Keratinocyte (primary cell): ENCODE data around the gene EPHB4. TPM values are rescaled to one million over a fixed set of nuclear protein-coding genes. Genes with fewer than 3 reads are reported as not detected.

Experiments used
- DNase-seq: peaks from one replicate; pipeline ENCODE4 v3.0.0-alpha.2; 2011; ENCODE audit warnings: low read depth, missing footprints, low spot score
- FAIRE-seq: peaks from 2 replicates; lab custom pipeline; 2011; peaks lifted over from hg19 to GRCh38; lab: Jason Lieb, UNC
- H2AFZ ChIP-seq: 2 replicates; pipeline ENCODE4 v1.6.0; 2012; ENCODE audit warnings: low read length, control low read depth, inconsistent platforms; ENCODE audit not compliant: control insufficient read depth
- H3K27ac ChIP-seq: 2 replicates; pipeline ENCODE4 v1.5.1; 2011; ENCODE audit warnings: low read length; ENCODE audit not compliant: control insufficient read depth, insufficient read depth
- H3K27me3 ChIP-seq: 3 replicates; pipeline ENCODE4 v1.6.0; 2011; ENCODE audit warnings: low read length; ENCODE audit not compliant: control insufficient read depth, insufficient read depth; ENCODE audit errors: extremely low read depth
- H3K36me3 ChIP-seq, 2 experiments: 2 replicates in 1 of 2; 3 replicates in 1 of 2; pipeline ENCODE4 v1.5.1; 2011; ENCODE audit warnings: low read length in 2 of 2, mild to moderate bottlenecking in 1 of 2; ENCODE audit not compliant: control insufficient read depth in 2 of 2, insufficient read depth in 2 of 2; ENCODE audit errors: extremely low read depth in 1 of 2
- H3K4me1 ChIP-seq: 3 replicates; pipeline ENCODE4 v1.5.1; 2011; ENCODE audit warnings: low read length; ENCODE audit not compliant: control insufficient read depth, insufficient read depth; ENCODE audit errors: extremely low read depth
- H3K4me2 ChIP-seq: 3 replicates; pipeline ENCODE4 v1.6.0; 2011; ENCODE audit warnings: low read depth, low read length; ENCODE audit not compliant: control insufficient read depth, insufficient read depth; ENCODE audit errors: extremely low read depth
- H3K4me3 ChIP-seq, 3 experiments: fragments of 200-600 bp in 1 of 3; sonication (generic) in 1 of 3; 2 replicates in 2 of 3; 3 replicates in 1 of 3; pipeline ENCODE4 v1.5.1; 2011 to 2016; ENCODE audit warnings: low read length in 3 of 3, mild to moderate bottlenecking in 3 of 3, control low read depth in 2 of 3, inconsistent platforms in 1 of 3, low read depth in 1 of 3, mixed read lengths in 1 of 3, mixed run types in 1 of 3, moderate library complexity in 1 of 3; ENCODE audit not compliant: control insufficient read depth in 2 of 3, insufficient read depth in 2 of 3; ENCODE audit errors: extremely low read depth in 1 of 3
- H3K79me2 ChIP-seq: 2 replicates; pipeline ENCODE4 v1.6.0; 2012; ENCODE audit warnings: low read length; ENCODE audit not compliant: control insufficient read depth, insufficient read depth
- H3K9ac ChIP-seq: 3 replicates; pipeline ENCODE4 v1.6.0; 2011; ENCODE audit warnings: low read length; ENCODE audit not compliant: control insufficient read depth, insufficient read depth; ENCODE audit errors: extremely low read depth
- H3K9me1 ChIP-seq: 3 replicates; pipeline ENCODE4 v1.6.0; 2011; ENCODE audit warnings: low read length; ENCODE audit not compliant: control insufficient read depth, insufficient read depth; ENCODE audit errors: extremely low read depth
- H3K9me3 ChIP-seq: 2 replicates; pipeline ENCODE4 v1.5.1; 2012; ENCODE audit warnings: low read depth, low read length; ENCODE audit not compliant: control insufficient read depth
- H4K20me1 ChIP-seq: 3 replicates; pipeline ENCODE4 v1.6.0; 2011; ENCODE audit warnings: low read length; ENCODE audit not compliant: control insufficient read depth, insufficient read depth; ENCODE audit errors: extremely low read depth
- EZH2 ChIP-seq: IDR thresholded peaks from one replicate; pipeline ENCODE4 v1.6.1; 2012; ENCODE audit warnings: inconsistent platforms, mild to moderate bottlenecking, low read length, moderate library complexity
- dilution Hi-C: fragments of 300-500 bp; cut with MboI; formaldehyde crosslinking; loops from one replicate; pipeline ENCODE4 v1.7.0; 2020; ENCODE audit warnings: low sequenced_read_pairs; ENCODE audit not compliant: extremely low pct_ligation_motif_present
- polyA plus RNA-seq, 5 experiments: library from polyadenylated mRNA; depleted of rRNA in 3 of 5; stranded (reverse) in 3 of 5; stranded (forward) in 1 of 5; unstranded in 1 of 5; fragments of >200 nt; gene quantifications; 1 replicate in 1 of 5; 2 replicates in 3 of 5; 3 replicates in 1 of 5; pipeline versions ENCODE4 v1.2.1 to v1.2.3, GENCODE V29; 2011 to 2012; ENCODE audit warnings: missing spikeins in 2 of 5, low read depth in 1 of 5, low replicate concordance in 1 of 5
- TF ChIP-seq, protein P1 (sequence below), 3 experiments: IDR thresholded peaks in 1 of 3; conservative IDR thresholded peaks in 1 of 3; optimal IDR thresholded peaks in 1 of 3; 2 replicates in 2 of 3; 3 replicates in 1 of 3; pipeline versions ENCODE3 to v1.5.1; 2011; ENCODE audit warnings: low read length in 3 of 3, mild to moderate bottlenecking in 3 of 3, moderate library complexity in 2 of 3, control low read depth in 1 of 3, inconsistent platforms in 1 of 3; ENCODE audit not compliant: insufficient read depth in 2 of 3; ENCODE audit errors: extremely low read depth in 1 of 3

Gene EPHB4
- polyA plus RNA-seq, 1 donor (not counting 4 experiments of a cell fraction or from before 2014, with no cell fraction given), result 61.4 TPM

DNA sequence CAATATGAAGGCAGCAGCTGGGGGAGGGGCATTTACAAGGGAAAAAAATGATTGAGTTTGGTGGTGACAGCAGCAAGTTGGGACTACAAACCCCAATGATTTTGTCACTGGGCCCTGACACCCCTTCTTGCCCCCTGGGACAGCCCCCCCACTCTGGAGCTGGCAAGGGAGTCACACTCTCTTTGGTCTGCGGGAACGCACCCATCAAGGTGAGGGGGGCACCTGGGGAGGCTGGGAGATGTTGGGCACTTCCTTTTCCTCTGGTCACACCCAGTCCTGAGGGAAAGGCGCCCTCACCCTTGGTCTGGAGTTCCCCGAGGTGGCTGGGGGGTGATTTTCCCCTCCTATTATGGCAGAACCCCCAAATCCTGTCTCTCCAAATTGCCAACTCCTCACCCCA, 24.4 kb downstream of the EPHB4 start:
- no peak for TF ChIP-seq EZH2
- TF ChIP-seq, protein P1, sequence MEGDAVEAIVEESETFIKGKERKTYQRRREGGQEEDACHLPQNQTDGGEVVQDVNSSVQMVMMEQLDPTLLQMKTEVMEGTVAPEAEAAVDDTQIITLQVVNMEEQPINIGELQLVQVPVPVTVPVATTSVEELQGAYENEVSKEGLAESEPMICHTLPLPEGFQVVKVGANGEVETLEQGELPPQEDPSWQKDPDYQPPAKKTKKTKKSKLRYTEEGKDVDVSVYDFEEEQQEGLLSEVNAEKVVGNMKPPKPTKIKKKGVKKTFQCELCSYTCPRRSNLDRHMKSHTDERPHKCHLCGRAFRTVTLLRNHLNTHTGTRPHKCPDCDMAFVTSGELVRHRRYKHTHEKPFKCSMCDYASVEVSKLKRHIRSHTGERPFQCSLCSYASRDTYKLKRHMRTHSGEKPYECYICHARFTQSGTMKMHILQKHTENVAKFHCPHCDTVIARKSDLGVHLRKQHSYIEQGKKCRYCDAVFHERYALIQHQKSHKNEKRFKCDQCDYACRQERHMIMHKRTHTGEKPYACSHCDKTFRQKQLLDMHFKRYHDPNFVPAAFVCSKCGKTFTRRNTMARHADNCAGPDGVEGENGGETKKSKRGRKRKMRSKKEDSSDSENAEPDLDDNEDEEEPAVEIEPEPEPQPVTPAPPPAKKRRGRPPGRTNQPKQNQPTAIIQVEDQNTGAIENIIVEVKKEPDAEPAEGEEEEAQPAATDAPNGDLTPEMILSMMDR (optimal IDR thresholded peaks at IDR 0.05 in 1 of 3, IDR thresholded peaks at IDR 0.05 in 1 of 3, conservative IDR thresholded peaks at IDR 0.05 in 1 of 3; ENCODE audit: extremely low read depth in 1 of 3, insufficient read depth in 2 of 3, low read length in 3 of 3), result no peak
- H4K20me1 ChIP-seq, result no peaks in the 10 kb centered on the region
- dilution Hi-C loops, result no loop called here
- peak overlapping the region; percentile 71 for H3K4me2 ChIP-seq
- no peaks in the 10 kb centered on the region for H3K9me1 ChIP-seq
- H3K79me2 ChIP-seq, result no peaks in the 10 kb centered on the region
- DNase-seq (no peak), FAIRE-seq (no peak)
- H3K9ac ChIP-seq, result peak overlapping the region; percentile 49
- no peaks in the 10 kb centered on the region for H3K27me3 ChIP-seq
- H2AFZ ChIP-seq, result no peak overlapping the region
- H3K36me3 ChIP-seq, result peaks cover 22 to 34% of the 10 kb centered on the region in 2 experiments
- no peak overlapping the region for H3K4me3 ChIP-seq
- H3K4me1 ChIP-seq, result peaks cover 43% of the 10 kb centered on the region
- H3K9me3 ChIP-seq, result no peaks in the 10 kb centered on the region
- peak overlapping the region; percentile 73 for H3K27ac ChIP-seq

DNA sequence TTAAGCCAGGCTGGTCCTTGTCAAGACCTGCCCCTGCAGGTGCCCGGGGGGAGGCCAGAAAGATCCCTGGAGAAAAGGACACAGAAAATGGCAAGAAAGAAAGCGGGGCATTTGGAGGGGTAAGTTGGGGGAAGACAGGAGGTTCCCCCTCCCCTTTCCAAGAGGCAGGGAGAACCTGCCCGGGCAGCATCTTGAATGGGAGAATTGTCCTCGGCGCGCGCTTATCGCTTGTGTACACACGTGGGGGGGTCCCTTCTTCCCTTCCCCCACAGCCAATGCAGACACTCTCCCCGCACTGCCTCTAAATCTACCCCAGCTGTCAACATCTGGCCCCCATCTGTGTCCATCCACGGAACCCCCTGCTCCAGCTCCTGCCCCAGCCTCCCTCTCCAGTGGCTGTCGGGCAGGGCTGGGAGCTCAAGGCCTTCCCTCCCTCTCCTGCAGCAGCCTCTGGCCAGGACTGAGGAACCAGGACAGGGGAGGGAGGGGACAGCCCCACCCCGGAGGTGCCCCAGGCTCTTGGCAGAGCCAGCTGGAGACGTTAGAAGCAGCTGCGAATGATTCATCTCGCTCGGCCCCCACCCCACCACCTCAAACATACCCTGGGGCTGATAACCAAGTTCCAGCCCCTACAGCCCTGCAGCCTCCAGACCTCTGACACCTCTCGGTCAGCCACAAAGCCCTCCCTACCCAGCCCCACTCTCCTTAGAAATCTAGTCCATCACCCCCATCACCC, 25.3 kb downstream of the EPHB4 start:
- Histone ChIP-seq H3K9me1 (no peaks in the 10 kb centered on the region), H3K9me3 (no peaks in the 10 kb centered on the region), H3K27ac (peak overlapping the region; percentile 73), H3K4me2 (peak overlapping the region; percentile 71), H3K27me3 (no peaks in the 10 kb centered on the region), H3K9ac (peak overlapping the region; percentile 62), H2AFZ (no peak overlapping the region), H4K20me1 (no peaks in the 10 kb centered on the region), H3K36me3 (peaks cover 17 to 26% of the 10 kb centered on the region in 2 experiments), H3K79me2 (no peaks in the 10 kb centered on the region), H3K4me1 (peaks cover 43% of the 10 kb centered on the region), H3K4me3 (peak overlapping the region in 2 of 3 experiments; percentile 18 to 38)
- peak; percentile 98 for DNase-seq
- TF ChIP-seq EZH2, result no peak
- TF ChIP-seq, protein P1 (optimal IDR thresholded peaks at IDR 0.05 in 1 of 3, IDR thresholded peaks at IDR 0.05 in 1 of 3, conservative IDR thresholded peaks at IDR 0.05 in 1 of 3; ENCODE audit: extremely low read depth in 1 of 3, insufficient read depth in 2 of 3, low read length in 3 of 3), result no peak
- dilution Hi-C loops, result no loop called here
- FAIRE-seq, result peak; percentile 87
